OCI-LY3 (cell line): Measurements from ENCODE around the gene KDM8.

ENCODE experiments used
- H2AFZ ChIP-seq: fragments of 200-600, 300-600 bp; shearing (Covaris generic); 2 replicates; pipeline ENCODE4 v1.6.0; 2014; ENCODE audit warnings: antibody characterized with exemption, low read depth, low read length
- H3K27ac ChIP-seq: fragments of 200-600, 300-600 bp; sonication (generic); 2 replicates; pipeline ENCODE4 v1.5.1; 2014; ENCODE audit warnings: mild to moderate bottlenecking, low read length, moderate library complexity, mixed read lengths
- H3K27me3 ChIP-seq: fragments of 200-600, 300-600 bp; sonication (generic); 2 replicates; pipeline ENCODE4 v1.6.1; 2014; ENCODE audit warnings: low read depth, low read length, mixed read lengths
- H3K36me3 ChIP-seq: fragments of 200-600, 300-600 bp; sonication (generic); replicated peaks from 2 replicates; pipeline ENCODE3; 2014; ENCODE audit warnings: low read depth, low read length, mixed read lengths
- H3K4me1 ChIP-seq: fragments of 300-600, 200-600 bp; sonication (generic); 2 replicates; pipeline ENCODE4 v1.6.1; 2014; ENCODE audit warnings: low read length, mixed read lengths
- H3K4me2 ChIP-seq: fragments of 200-600, 300-600 bp; sonication (generic); 2 replicates; pipeline ENCODE4 v1.6.1; 2014; ENCODE audit warnings: low read length, mixed read lengths
- H3K4me3 ChIP-seq: fragments of 300-600, 200-600 bp; sonication (generic); 2 replicates; pipeline ENCODE4 v1.5.1; 2014; ENCODE audit warnings: antibody characterized with exemption, mild to moderate bottlenecking, low read length, moderate library complexity
- H3K79me2 ChIP-seq: fragments of 300-600, 200-600 bp; shearing (Covaris generic); 2 replicates; pipeline ENCODE4 v1.6.1; 2014; ENCODE audit warnings: mild to moderate bottlenecking, low read length, mixed read lengths
- H3K9ac ChIP-seq: fragments of 300-600, 200-600 bp; shearing (Covaris generic); 2 replicates; pipeline ENCODE4 v1.6.0; 2014; ENCODE audit warnings: mild to moderate bottlenecking, low read length, moderate library complexity
- H3K9me3 ChIP-seq: fragments of 200-600, 300-600 bp; shearing (Covaris generic); 2 replicates; pipeline ENCODE4 v1.6.1; 2014; ENCODE audit warnings: low read length, mixed read lengths; ENCODE audit not compliant: insufficient read depth
- H4K20me1 ChIP-seq: fragments of 200-600, 300-600 bp; sonication (generic); 2 replicates; pipeline ENCODE4 v1.6.1; 2016; ENCODE audit warnings: low read length, mixed read lengths; ENCODE audit not compliant: insufficient read depth
- EZH2phosphoT487 ChIP-seq: fragments of 200-600 bp; shearing (Covaris generic); IDR thresholded peaks from 2 replicates; pipeline ENCODE4 v1.6.1; 2018; ENCODE audit warnings: antibody characterized with exemption, mixed run types, low read depth
- TF ChIP-seq, protein P1 (sequence below): fragments of 200-600, 300-600 bp; sonication (generic); IDR thresholded peaks from 2 replicates; pipeline ENCODE4 v1.5.1; 2014; ENCODE audit warnings: antibody characterized with exemption, low read length, low read depth

KDM8 gene

DNA sequence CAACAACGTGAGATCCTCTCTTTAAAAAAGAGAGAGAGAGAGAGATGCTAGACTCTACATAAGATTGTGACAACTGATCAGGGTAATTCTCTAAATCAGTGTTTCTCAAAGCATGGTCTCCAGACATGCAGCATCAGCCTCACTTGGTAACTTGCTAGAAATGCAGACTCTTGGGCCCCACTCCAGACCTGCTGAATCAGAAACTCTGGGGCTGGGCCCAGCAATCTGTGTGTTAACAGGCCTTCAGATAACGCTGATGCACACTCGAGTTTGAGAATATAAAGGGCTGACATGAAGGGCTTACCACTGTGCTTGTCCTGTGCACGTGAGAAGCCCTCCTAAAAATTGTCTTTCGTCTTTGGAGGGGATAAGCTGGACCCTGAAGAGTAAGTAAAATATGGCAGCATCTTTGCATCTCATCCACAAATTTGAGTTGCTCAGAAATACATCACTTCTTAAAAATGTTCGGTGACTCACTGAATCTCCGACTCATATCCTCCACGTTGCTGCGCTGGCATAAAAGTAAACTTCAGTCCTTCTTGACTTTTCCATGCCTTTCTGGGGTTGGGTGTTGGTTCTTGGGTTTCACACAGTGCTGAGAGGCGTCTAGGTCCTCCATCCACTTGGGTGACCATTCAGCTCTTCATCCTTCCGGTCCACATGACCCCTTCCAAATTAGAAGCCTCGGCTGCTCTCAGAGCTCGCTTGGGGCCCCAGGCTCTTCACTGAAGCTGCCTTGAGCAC lies 26.1 kb upstream of the KDM8 start:
- H3K4me1 ChIP-seq: peaks cover 19% of the 10 kb centered on the region
- H3K27ac ChIP-seq: no peak overlapping the region
- peaks cover 11% of the 10 kb centered on the region for H3K27me3 ChIP-seq
- no peak for TF ChIP-seq EZH2phosphoT487
- TF ChIP-seq, protein P1, sequence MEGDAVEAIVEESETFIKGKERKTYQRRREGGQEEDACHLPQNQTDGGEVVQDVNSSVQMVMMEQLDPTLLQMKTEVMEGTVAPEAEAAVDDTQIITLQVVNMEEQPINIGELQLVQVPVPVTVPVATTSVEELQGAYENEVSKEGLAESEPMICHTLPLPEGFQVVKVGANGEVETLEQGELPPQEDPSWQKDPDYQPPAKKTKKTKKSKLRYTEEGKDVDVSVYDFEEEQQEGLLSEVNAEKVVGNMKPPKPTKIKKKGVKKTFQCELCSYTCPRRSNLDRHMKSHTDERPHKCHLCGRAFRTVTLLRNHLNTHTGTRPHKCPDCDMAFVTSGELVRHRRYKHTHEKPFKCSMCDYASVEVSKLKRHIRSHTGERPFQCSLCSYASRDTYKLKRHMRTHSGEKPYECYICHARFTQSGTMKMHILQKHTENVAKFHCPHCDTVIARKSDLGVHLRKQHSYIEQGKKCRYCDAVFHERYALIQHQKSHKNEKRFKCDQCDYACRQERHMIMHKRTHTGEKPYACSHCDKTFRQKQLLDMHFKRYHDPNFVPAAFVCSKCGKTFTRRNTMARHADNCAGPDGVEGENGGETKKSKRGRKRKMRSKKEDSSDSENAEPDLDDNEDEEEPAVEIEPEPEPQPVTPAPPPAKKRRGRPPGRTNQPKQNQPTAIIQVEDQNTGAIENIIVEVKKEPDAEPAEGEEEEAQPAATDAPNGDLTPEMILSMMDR: no peak
- H3K9ac ChIP-seq: no peak overlapping the region
- H3K4me2 ChIP-seq: no peak overlapping the region
- H3K9me3 ChIP-seq: no peaks in the 10 kb centered on the region
- H2AFZ ChIP-seq: no peak overlapping the region
- no peaks in the 10 kb centered on the region for H3K36me3 ChIP-seq
- H3K79me2 ChIP-seq: no peaks in the 10 kb centered on the region
- no peaks in the 10 kb centered on the region for H4K20me1 ChIP-seq
- no peak overlapping the region for H3K4me3 ChIP-seq

DNA sequence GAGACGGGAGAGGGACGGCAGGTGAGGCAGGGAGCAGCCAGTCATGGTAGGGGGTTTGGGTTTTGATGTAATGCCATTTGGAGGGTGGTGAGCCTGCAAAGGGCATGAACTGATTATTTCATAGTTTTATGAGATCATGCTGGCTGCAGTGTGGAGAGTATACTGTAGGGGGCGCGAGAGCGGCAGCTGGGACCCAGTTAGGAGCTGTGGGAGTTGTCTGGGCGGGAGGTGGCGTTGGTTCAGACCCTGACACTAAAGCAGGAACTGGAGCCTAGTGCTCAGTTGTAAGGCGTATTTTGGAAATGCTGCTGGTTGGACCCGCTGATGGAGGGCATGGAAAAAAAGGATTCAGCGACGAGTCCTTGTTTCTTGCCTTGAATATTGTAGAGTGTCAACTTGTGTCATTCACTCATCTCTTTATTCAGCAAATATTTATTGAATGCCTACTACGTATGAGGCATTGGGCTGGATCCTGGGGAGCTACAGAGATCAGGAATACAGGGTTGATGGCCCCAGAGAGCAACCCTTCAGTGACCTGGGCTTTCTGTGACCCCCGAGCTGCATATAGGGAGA lies 23.7 kb upstream of the KDM8 start:
- Histone ChIP-seq H3K4me1 (peaks cover 11% of the 10 kb centered on the region), H4K20me1 (no peaks in the 10 kb centered on the region), H3K27me3 (peaks cover 25% of the 10 kb centered on the region), H3K79me2 (no peaks in the 10 kb centered on the region), H3K4me2 (peak overlapping the region; percentile 74), H2AFZ (peak overlapping the region; percentile 97), H3K9ac (peak overlapping the region; percentile 39), H3K27ac (no peak overlapping the region), H3K36me3 (no peaks in the 10 kb centered on the region), H3K9me3 (no peaks in the 10 kb centered on the region), H3K4me3 (peak overlapping the region; percentile 51)
- TF ChIP-seq, protein P1: peak; percentile 98
- no peak for TF ChIP-seq EZH2phosphoT487

DNA sequence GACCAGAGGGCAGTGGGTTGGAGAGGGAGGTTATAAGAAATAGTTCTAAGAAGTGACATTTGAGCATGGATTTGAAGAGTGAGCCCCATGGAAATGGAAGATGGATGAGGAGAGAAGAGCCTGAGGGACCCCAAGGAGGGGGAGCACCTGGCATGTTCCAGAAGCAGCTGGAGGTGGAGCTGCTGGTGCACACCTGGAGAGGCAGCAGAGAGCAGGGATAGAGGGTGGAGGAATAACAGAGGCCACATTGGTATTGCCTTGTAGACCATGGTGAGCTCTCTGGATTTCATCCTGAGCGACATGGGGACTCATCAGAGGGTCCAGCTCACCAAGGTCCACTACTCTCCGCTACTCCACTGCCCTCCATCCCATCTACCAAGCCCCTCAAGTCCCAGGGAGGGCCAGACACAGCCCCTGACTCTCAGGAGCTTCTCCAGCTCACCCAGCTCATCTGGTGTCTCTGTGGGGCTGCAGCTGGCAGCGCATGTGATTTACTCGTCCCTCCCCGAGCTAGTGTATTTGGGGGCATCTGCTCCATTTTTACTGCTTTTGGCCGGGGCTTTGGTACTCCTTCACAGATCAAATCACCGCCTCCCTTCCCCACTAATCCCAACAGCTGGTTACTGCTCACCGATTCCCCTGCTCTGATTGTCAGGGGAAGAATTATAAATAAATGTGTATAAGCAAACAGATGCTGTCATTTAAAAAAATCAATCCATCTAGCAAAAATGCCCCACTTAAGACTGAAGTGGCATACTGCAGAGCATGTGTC lies 22.1 kb upstream of the KDM8 start:
- no peak overlapping the region for H3K9ac ChIP-seq
- no peak overlapping the region for H3K4me2 ChIP-seq
- H3K36me3 ChIP-seq: no peaks in the 10 kb centered on the region
- no peaks in the 10 kb centered on the region for H3K79me2 ChIP-seq
- no peak overlapping the region for H2AFZ ChIP-seq
- no peaks in the 10 kb centered on the region for H3K9me3 ChIP-seq
- TF ChIP-seq, protein P1: peak; percentile 28; the same call in 1 of the 2 replicates
- TF ChIP-seq EZH2phosphoT487: no peak
- H3K27ac ChIP-seq: no peak overlapping the region
- H3K27me3 ChIP-seq: peaks cover 25% of the 10 kb centered on the region
- no peaks in the 10 kb centered on the region for H4K20me1 ChIP-seq
- H3K4me1 ChIP-seq: peaks cover 11% of the 10 kb centered on the region
- no peak overlapping the region for H3K4me3 ChIP-seq

DNA sequence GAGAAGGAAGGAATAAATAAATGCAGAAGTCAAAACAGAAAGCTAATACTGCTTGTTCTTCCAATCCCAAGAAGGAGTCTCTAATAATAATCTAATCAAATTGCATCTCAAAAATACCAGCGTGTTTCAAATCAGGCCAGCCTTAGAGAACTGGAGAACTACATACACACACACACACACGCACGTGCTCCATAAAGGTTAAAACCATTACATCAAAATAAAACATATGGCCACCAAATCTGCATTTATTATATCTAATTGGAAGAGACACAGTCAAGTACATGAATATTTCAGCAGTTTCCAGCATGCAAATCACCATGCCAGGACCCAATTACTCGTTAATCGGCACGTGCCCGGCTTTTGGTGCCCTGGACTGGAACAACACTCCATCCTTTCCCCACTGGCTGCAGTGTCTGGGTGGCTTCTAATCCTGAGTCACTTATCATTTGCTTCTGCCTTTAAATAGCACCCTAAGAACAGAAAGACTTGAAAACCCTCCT lies 20.4 kb upstream of the KDM8 start:
- Histone ChIP-seq H3K79me2 (no peaks in the 10 kb centered on the region), H4K20me1 (no peaks in the 10 kb centered on the region), H3K27me3 (peaks cover 25% of the 10 kb centered on the region)

More for the DNA sequence above, 20.4 kb upstream of the KDM8 start:
- Histone ChIP-seq H2AFZ (no peak overlapping the region), H3K4me1 (peaks cover 11% of the 10 kb centered on the region), H3K36me3 (no peaks in the 10 kb centered on the region), H3K9ac (no peak overlapping the region), H3K27ac (no peak overlapping the region), H3K9me3 (no peaks in the 10 kb centered on the region), H3K4me2 (no peak overlapping the region), H3K4me3 (no peak overlapping the region)
- TF ChIP-seq EZH2phosphoT487: no peak
- TF ChIP-seq, protein P1: no peak
